ENCODE results near the gene VPS51.
"Not testable (repeated sequence)": the region's sequence is repeated elsewhere in the genome, so short reads cannot be mapped to it uniquely, and the experiment has no call there.

Gene VPS51

GRCh38 chr11:65107751-65108468, 11.9 kb downstream of the VPS51 start:
- no peak for DNase-seq (ENCODE audit: low read depth in 2 of 2)

GRCh38 chr11:65108469-65109123, 12.6 kb downstream of the VPS51 start:
- no peak for DNase-seq (ENCODE audit: low read depth in 2 of 2)

GRCh38 chr11:65109231-65110198, 13.5 kb downstream of the VPS51 start:
- DNase-seq (ENCODE audit: low read depth in 2 of 2) = no peak

GRCh38 chr11:65110354-65110861, 14.4 kb downstream of the VPS51 start:
- DNase-seq (ENCODE audit: low read depth in 2 of 2) = peak; percentile 77 to 84

- no peak for DNase-seq (ENCODE audit: low read depth in 2 of 2)
These were observed 15.2 kb downstream of the VPS51 start for GRCh38 chr11:65111159-65111743.

- DNase-seq (ENCODE audit: low read depth in 2 of 2) = peak; percentile 91 to 93
These were observed 15.9 kb downstream of the VPS51 start, which contains the start of gene TM7SF2 for GRCh38 chr11:65111744-65112545. Gene TM7SF2 (plus strand): TSS chr11:65111872. CDS start chr11:65112016, 144 bp downstream.

GRCh38 chr11:65112546-65113360, 16.7 kb downstream of the VPS51 start:
- peak; percentile 53 to 54 for DNase-seq (ENCODE audit: low read depth in 2 of 2)

- no peak for DNase-seq (ENCODE audit: low read depth in 2 of 2)
These were observed 17.3 kb downstream of the VPS51 start for GRCh38 chr11:65113361-65113756.

- DNase-seq (ENCODE audit: low read depth in 2 of 2) = no peak
These were observed 17.8 kb downstream of the VPS51 start for GRCh38 chr11:65113839-65114238.

- DNase-seq (ENCODE audit: low read depth in 2 of 2) = no peak
These were observed 18.6 kb downstream of the VPS51 start for GRCh38 chr11:65114538-65115171.

- no peak for DNase-seq (ENCODE audit: low read depth in 2 of 2)
These were observed 19.5 kb downstream of the VPS51 start for GRCh38 chr11:65115361-65116082.

GRCh38 chr11:65116370-65117205, 20.6 kb downstream of the VPS51 start:
- peak; percentile 50 to 62 for DNase-seq (ENCODE audit: low read depth in 2 of 2)

GRCh38 chr11:65117206-65118096, 21.4 kb downstream of the VPS51 start, which contains the start of gene ZNHIT2:
Gene ZNHIT2 (minus strand): TSS chr11:65117701. CDS start chr11:65117653, 48 bp downstream.
- peak; percentile 100 for DNase-seq (ENCODE audit: low read depth in 2 of 2)

- DNase-seq (ENCODE audit: low read depth in 2 of 2) = no peak
These were observed 22.3 kb downstream of the VPS51 start for GRCh38 chr11:65118097-65118837.

GRCh38 chr11:65118891-65119669, 23.1 kb downstream of the VPS51 start:
- DNase-seq (ENCODE audit: low read depth in 2 of 2) = not testable (repeated sequence)

Data from stimulated activated CD8-positive, alpha-beta memory T cell treated with anti-CD3 and anti-CD28 coated beads, Interleukin-15, amount 100 ng/mL, for 48 hours (primary cell).